Measurements from ENCODE around the gene SAMHD1.

- TF ChIP-seq NR2F2 (IDR thresholded peaks at IDR 0.05) = no peak
- no peak for TF ChIP-seq CTCF (IDR thresholded peaks at IDR 0.05; ENCODE audit: low read depth, low read length, missing input control)
- TF ChIP-seq ATF3 (IDR thresholded peaks at IDR 0.05) = no peak
- no peak for TF ChIP-seq REST (IDR thresholded peaks at IDR 0.05)
- TF ChIP-seq ZBTB33 (IDR thresholded peaks at IDR 0.05) = no peak
- TF ChIP-seq SP1 (IDR thresholded peaks at IDR 0.05) = no peak
- no peak for TF ChIP-seq RAD21 (IDR thresholded peaks at IDR 0.05)
- TF ChIP-seq TAF1 (conservative IDR thresholded peaks at IDR 0.05) = no peak
- no peak for TF ChIP-seq EGR1 (IDR thresholded peaks at IDR 0.05; ENCODE audit: low read depth in 2 of 2)
- TF ChIP-seq YY1 (IDR thresholded peaks at IDR 0.05) = no peak
- no peak for TF ChIP-seq JUND (IDR thresholded peaks at IDR 0.05)
These were observed 35.3 kb downstream of the SAMHD1 start for GRCh38 chr20:36916199-36916598.
